Medulla oblongata (tissue), 1 donor: ENCODE measurements around the gene HDDC2.
"Not testable (repeated sequence)": the region's sequence is repeated elsewhere in the genome, so short reads cannot be mapped to it uniquely, and the experiment has no call there.

Source experiments
- DNase-seq: peaks from one replicate; pipeline ENCODE4 v3.0.0-alpha.2; 2015; ENCODE audit errors: extremely low spot score

The HDDC2 gene

DNA sequence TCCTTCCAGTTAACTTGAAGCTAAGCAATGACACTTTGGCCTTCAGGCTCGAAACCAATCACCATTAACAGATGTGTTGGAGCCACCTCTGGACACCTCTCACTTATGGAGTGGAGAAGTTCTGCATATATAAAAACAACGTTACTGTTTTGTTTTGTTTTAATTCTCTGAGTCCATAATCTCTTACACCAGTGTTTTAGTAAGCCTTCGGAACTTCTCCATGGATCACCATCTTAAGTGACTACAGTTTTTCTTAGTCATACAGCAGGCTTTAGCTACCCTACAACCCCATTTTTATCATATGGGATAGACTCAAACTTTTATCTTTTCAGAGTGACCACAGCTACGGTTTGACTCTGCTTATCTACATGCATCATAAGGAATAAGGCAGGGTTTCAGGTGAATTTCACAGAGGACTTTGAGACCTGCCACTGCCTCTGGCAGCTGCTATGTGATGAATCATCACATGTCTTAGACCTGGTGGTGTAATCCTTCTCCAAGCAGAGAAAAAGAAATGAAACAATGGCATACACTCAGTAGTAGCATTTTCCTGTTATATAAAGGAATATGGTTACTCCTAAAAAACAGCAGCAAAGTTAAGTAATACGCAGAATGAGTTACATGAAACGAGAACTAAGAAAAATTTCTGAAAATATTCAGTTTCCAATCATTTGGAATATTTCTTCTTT is 5.5 kb upstream of the HDDC2 start:
- DNase-seq, result no peak

DNA sequence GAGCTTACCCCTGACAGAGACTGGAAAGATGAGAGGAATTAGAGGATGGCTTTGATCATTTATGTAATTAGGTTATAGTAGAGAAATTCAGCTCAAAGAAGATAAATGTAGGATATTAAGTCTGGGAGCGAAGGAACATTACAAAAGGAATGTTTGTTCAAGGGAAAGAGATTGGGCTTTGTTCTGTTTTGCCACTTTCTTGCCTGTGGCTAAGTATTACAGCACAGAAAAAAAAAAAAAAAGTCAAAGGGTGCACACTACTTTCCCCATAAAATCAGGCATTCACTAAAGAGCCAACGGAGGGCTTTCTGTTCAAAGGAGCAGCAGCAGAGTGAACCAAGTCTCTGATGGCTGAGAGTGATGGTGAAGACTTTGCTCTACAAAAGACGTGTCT is 5.0 kb upstream of the HDDC2 start:
- DNase-seq, result no peak

- DNase-seq, result no peak
These were observed 3.3 kb upstream of the HDDC2 start for GRCh38 chr6:125304970-125305660.

- DNase-seq, result no peak
These were observed 1.7 kb upstream of the HDDC2 start for GRCh38 chr6:125303512-125303854.

DNA sequence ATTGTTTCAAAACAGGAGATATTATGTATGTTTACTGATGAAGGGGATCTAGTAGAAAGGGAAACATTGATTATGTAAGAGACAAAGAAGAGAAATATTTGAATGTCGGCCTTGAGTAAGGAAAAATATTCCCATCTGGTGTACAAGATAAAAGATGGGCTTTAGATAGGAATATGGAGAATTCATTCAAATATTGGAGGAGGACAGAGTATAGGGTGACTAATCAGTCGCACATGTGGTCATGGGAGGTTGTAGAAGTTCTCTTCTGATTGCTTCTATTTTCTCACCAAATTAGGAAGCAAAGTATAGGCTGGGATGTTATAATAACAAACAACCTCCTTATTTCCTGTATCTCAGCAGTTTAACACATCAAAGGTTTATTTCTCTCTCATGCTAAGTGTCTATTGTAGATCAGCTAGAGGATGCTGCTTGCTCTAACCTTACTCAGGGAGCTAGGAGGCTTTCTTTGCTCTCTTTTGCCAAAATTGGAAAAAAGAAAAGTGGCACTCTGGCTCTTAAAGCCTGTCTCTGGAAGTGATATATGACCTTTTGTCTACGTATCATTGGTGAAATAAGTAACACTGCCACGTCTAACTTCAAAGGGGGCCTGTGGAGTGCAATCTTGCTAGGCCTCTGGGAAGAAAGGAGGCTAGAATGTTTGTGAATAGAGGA is 1.2 kb upstream of the HDDC2 start:
- DNase-seq, result no peak

GRCh38 chr6:125300992-125301434 is 754 bp downstream of the HDDC2 start:
- no peak for DNase-seq

DNA sequence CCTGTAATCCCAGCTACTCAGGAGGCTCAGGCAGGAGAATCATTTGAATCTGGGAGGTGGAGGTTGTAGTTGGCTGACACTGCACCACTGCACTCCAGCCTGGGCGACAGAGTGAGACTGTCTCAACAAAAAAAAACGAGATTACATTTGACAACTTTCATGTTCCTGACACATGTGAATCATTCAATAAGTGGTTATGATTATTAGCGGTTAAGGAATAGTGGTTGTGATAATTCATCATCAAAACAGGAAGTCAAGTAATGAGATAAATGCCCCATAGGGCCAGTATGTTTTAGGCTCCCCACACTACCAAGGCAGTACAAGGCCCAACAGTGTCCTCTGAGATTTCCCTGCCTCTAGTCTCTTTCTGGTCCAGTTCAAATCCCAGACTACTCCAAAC is 2.5 kb downstream of the HDDC2 start:
- no peak for DNase-seq

GRCh38 chr6:125296471-125296870 is 5.3 kb downstream of the HDDC2 start:
- no peak for DNase-seq

GRCh38 chr6:125294925-125295324 is 6.8 kb downstream of the HDDC2 start:
- no peak for DNase-seq

GRCh38 chr6:125294036-125294435 is 7.7 kb downstream of the HDDC2 start:
- DNase-seq, result no peak

DNA sequence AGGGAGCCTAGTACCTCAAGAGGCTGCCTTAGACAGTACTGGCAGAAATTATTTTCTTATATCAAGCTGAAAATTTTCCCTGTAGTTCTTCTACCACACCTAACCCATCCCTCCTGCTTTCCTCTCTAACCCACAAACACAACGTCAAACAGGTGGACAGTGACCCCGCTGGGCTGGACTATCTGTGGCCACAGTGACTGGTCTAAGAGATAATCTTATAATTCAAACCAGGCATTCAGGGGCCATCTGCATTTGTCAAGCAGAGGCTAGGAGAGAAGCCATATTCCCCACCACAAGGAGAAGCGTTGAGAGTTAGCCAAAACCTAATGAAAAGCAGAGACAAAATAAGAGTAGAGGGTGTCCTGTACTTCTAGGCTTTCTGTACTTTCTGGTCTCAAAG is 8.2 kb downstream of the HDDC2 start:
- DNase-seq, result no peak

DNA sequence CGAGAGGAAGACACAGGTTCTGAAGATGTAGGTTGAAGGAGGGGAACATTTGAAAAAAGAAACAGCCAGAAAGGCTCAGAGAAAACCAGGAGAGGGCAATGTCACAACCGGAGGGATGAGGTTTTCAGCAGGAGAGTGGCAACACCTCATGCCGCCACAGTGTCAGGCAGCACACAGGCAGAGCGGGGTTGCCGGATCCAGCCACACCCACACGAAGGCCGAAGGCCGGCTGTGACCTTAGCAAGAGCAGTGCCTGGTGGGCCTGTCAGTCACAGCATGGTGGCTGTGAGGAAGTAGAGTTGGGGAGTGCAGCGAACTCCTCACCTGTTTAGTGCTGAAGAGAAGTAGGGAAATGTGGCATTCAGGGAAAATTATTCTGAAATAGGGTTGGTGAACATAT is 14.0 kb downstream of the HDDC2 start:
- DNase-seq, result no peak

DNA sequence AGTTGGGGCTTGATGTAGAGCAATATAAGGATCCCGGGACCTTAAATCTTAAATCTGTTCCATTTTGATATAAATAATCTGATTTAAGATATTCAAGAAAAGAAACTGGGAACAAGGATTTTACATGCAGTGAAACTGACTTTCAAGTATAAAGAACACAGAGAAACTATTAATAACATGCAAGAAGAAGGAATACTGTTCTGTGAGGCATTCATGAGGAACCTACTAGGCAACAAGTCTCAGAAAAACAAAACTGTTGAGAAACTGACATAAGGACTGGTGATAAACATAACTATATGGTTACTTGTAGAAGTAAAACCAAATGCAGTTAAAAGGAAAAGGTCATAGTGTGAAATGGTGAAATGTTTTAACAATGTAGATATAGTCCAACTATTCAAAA is 15.8 kb downstream of the HDDC2 start:
- DNase-seq, result no peak

GRCh38 chr6:125285353-125285752 is 16.4 kb downstream of the HDDC2 start:
- DNase-seq, result no peak

DNA sequence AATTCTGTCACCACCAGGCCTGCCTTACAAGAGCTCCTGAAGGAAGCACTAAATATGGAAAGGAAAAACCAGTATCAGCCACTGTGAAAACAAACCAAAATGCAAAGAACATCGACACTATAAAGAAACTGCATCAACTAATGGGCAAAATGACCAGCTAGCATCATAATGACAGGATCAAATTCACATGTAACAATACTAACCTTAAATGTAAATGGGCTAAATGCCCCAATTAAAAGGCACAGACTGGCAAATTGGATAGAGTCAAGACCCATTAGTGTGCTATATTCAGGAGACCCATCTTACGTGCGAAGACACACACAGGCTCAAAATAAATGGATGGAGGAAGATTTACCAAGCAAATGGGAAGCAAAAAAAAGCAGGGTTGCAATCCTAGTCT is 19.3 kb downstream of the HDDC2 start:
- not testable (repeated sequence) for DNase-seq

GRCh38 chr6:125280370-125281035 is 21.3 kb downstream of the HDDC2 start:
- not testable (repeated sequence) for DNase-seq

DNA sequence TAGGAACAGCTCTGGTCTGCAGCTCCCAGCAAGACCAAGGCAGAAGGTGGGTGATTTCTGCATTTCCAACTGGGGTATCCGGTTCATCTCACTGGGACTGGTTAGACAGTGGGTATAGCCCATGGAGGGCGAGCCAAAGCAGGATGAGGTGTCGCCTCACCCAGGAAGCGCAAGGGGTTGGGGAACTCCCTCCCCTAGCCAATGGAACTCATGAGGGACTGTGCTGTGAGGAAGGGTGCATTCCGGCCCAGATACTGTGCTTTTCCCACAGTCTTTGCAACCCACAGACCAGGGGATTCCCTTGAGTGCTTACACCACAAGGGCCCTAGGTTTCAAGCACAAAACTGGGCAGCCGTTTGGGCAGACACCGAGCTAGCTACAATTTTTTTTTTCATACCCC is 21.8 kb downstream of the HDDC2 start:
- DNase-seq, result no peak

DNA sequence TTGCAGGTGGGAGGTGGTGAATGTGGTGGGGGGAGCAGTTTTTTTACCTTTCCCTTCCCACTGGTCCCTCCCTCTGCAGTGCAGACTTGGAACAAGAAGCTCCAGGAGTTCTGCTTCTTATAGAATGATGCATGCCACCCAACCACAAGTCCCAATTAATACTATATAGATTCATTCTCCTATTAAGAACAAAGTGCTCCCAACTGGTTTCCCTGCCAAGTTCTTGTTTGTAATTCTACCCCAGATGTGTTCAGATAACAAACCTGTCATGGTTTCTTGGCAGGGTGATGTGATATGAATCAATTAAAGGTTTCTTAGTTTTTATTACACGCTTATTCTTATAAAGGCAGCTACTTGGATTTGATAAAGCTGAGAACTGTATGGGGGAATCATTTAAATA is 23.9 kb downstream of the HDDC2 start:
- DNase-seq, result no peak

GRCh38 chr6:125275779-125276178 is 26.0 kb downstream of the HDDC2 start:
- DNase-seq, result no peak

GRCh38 chr6:125274935-125275334 is 26.8 kb downstream of the HDDC2 start:
- no peak for DNase-seq

- no peak for DNase-seq
These were observed 27.8 kb downstream of the HDDC2 start for GRCh38 chr6:125273965-125274364.

DNA sequence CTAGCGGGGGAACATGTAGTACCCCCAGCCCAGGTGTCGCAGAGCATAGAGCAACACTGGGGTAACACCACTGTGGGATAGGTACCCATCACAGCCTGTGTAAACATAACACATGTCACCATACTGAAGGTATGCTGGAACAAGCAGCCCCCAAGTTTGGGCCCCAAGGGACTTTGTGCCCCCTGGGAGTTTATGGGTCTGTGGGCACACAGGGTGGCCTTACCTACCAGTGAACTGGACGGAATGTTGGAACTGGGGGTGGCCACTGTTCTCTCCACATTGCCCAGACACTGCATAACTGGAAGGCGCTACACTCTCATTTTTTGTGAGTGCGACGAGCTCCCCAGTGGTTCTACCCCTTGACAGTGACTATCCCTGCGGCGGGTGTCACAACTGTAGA is 28.5 kb downstream of the HDDC2 start:
- DNase-seq, result no peak
